NCI-H2107 treated with DMSO at 0.1 percent for 48 hours (cell line): ENCODE measurements around the gene MED8.
"Not testable (repeated sequence)": the region's sequence is repeated elsewhere in the genome, so short reads cannot be mapped to it uniquely, and the experiment has no call there.

Source experiments
- DNase-seq: peaks from one replicate; lab custom pipeline; 2025; ENCODE audit not compliant: unreplicated experiment; lab: John Stamatoyannopoulos, UW

MED8 gene

GRCh38 chr1:43383449-43383848, 6.2 kb downstream of the MED8 start:
- DNase-seq, result no peak

GRCh38 chr1:43382027-43382779, 7.4 kb downstream of the MED8 start:
- peak; percentile 58 for DNase-seq

GRCh38 chr1:43381612-43382011, 8.0 kb downstream of the MED8 start:
- DNase-seq, result no peak

GRCh38 chr1:43379476-43379875, 10.1 kb downstream of the MED8 start:
- no peak for DNase-seq

- no peak for DNase-seq
These were observed 11.8 kb downstream of the MED8 start for GRCh38 chr1:43377831-43378230.

- no peak for DNase-seq
These were observed 12.8 kb downstream of the MED8 start for GRCh38 chr1:43376723-43377235.

GRCh38 chr1:43373066-43373940, 16.3 kb downstream of the MED8 start:
- no peak for DNase-seq

- no peak for DNase-seq
These were observed 17.4 kb downstream of the MED8 start for GRCh38 chr1:43372172-43372571.

- no peak for DNase-seq
These were observed 19.0 kb downstream of the MED8 start for GRCh38 chr1:43370564-43370963.

- DNase-seq, result not testable (repeated sequence)
These were observed 19.8 kb downstream of the MED8 start for GRCh38 chr1:43369779-43370178.

- no peak for DNase-seq
These were observed 21.0 kb downstream of the MED8 start for GRCh38 chr1:43368646-43369020.

- DNase-seq, result peak; percentile 68
These were observed 21.5 kb downstream of the MED8 start, which contains the start of gene ELOVL1 for GRCh38 chr1:43367904-43368645. ELOVL1 (minus strand) TSS chr1:43368011; CDS start chr1:43365609, 2,402 bp downstream.

GRCh38 chr1:43367026-43367903, 22.3 kb downstream of the MED8 start:
- DNase-seq, result no peak

GRCh38 chr1:43366601-43367025, 23.0 kb downstream of the MED8 start:
- DNase-seq, result no peak

- no peak for DNase-seq
These were observed 23.4 kb downstream of the MED8 start for GRCh38 chr1:43366179-43366578.

GRCh38 chr1:43365678-43366077, 23.9 kb downstream of the MED8 start:
- no peak for DNase-seq

- DNase-seq, result no peak
These were observed 25.6 kb downstream of the MED8 start for GRCh38 chr1:43363935-43364525.

- no peak for DNase-seq
These were observed 26.2 kb downstream of the MED8 start for GRCh38 chr1:43363283-43363934.

GRCh38 chr1:43360616-43361015, 29.0 kb downstream of the MED8 start:
- no peak for DNase-seq
